ENCODE data around the gene ABTB1.
"Not testable (repeated sequence)": the region's sequence is repeated elsewhere in the genome, so short reads cannot be mapped to it uniquely, and the experiment has no call there.

The ABTB1 gene

GRCh38 chr3:127650236-127650635 is 22.5 kb upstream of the ABTB1 start:
- no peak for DNase-seq (ENCODE audit: low spot score)

DNA sequence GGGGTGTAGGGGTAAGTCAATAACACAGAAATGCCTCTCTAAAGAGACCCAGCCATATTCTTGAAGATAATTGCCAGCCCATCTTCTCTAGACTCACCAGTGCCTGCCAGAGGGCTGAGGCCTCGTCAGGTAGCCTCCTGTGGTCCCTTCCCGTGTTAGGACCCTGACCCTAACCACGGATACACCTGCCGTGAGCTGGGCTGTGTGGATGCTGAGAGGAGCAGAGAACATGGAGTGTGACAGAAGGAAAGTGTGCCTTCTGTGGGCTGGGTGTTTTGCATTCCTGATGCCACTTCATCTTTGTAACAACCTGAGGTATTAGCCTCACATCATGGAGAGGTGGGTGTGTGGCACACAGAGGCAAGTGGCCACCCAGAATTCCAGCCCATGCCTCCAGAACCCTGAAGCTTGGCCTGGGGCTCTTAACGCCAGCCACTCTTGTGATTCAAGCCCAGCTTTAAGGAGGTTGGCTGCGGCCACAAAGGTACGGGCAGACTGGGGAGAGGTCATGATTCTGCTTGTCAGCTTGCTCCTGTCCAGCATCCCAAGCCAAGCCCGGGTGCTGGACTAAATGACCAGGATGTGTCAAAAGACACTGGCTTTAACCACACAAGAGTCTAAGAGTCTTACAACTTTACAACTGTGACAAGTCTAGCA is 21.1 kb upstream of the ABTB1 start:
- DNase-seq (ENCODE audit: low spot score): no peak

GRCh38 chr3:127652246-127652995 is 20.3 kb upstream of the ABTB1 start:
- DNase-seq (ENCODE audit: low spot score): peak; percentile 64

- DNase-seq (ENCODE audit: low spot score): no peak
Observed at GRCh38 chr3:127654374-127654773, 18.4 kb upstream of the ABTB1 start.

DNA sequence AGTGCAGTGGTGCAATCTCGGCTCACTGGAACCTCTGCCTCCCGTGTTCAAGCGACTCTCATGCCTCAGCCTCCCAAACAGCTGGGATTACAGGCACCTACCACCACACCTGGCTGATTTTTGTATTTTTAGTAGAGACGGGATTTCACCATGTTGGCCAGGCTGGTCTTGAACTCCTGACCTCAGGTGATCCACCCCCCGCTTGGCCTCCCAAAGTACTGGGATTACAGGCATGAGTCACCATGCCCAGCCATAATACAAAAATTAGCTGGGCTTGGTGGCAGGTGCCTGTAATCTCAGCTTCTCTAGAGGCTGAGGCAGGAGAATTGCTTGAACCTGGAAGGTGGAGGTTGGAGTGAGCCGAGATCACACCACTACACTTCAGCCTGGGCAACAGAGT is 17.8 kb upstream of the ABTB1 start:
- DNase-seq (ENCODE audit: low spot score): not testable (repeated sequence)

GRCh38 chr3:127655641-127656040 is 17.1 kb upstream of the ABTB1 start:
- DNase-seq (ENCODE audit: low spot score): peak; percentile 14

DNA sequence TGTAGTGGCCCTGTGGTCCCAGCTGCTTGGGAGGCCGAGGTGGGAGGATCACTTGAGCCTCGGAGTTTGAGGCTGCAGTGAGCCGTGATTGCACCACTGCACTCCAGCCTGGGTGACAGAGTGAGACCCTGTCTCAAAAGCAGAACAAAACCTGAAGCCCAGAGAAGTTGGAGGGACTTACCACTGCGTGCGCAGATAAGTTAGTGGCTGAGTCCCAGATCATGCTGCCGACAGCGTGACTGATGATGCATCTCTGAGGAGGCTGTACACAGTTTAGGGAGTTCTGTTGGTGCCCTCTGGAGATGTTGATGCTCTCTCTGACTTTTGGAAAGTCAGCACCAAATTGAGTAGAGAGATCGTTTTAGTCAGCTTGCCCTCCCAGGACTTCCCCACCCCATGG is 15.8 kb upstream of the ABTB1 start:
- DNase-seq (ENCODE audit: low spot score): no peak

DNA sequence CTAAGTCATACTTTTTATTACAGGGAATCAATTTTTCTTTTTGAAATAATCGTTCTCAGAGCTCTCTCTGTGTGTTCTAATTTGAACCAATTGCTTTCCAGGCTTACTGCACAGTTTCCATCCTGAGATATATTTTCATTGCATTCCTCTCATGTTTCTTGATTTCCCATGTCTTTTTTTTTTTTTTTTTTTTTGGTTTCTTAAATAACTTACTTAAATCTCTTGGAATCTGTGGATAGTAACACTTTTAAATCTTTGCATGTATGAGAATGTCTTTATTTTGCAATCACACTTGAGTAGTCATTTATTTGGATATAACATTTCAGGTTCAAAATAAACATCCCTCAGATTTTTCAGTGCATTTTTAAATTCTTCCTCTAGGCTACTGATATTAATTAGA is 14.5 kb upstream of the ABTB1 start:
- DNase-seq (ENCODE audit: low spot score): no peak

- no peak for DNase-seq (ENCODE audit: low spot score)
Observed at GRCh38 chr3:127660621-127661251, 12.0 kb upstream of the ABTB1 start.

DNA sequence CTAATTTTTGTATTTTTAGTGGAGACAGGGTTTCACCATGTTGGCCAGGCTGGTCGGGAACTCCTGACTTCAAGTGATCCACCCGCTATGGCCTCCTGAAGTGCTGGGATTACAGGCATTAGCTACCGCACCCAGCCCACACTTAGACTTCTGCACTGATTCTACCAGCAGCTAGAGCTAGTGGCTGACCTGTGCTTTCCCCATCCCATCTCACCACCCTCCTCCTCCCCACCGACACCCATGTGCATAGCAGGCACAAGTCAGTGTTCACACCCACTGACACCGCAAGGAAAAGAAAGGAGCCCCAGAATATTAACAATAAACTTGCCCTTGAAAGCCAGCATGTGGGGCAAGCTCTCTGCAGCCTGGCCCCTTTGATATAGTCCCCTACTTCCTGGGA is 11.2 kb upstream of the ABTB1 start:
- no peak for DNase-seq (ENCODE audit: low spot score)

GRCh38 chr3:127662001-127662469 is 10.7 kb upstream of the ABTB1 start:
- DNase-seq (ENCODE audit: low spot score): no peak

- DNase-seq (ENCODE audit: low spot score): no peak
Observed at GRCh38 chr3:127663151-127663550, 9.6 kb upstream of the ABTB1 start.

- DNase-seq (ENCODE audit: low spot score): no peak
Observed at GRCh38 chr3:127665165-127665564, 7.6 kb upstream of the ABTB1 start.

GRCh38 chr3:127665586-127665985 is 7.2 kb upstream of the ABTB1 start:
- DNase-seq (ENCODE audit: low spot score): no peak

- DNase-seq (ENCODE audit: low spot score): no peak
Observed at GRCh38 chr3:127666676-127667075, 6.1 kb upstream of the ABTB1 start.

DNA sequence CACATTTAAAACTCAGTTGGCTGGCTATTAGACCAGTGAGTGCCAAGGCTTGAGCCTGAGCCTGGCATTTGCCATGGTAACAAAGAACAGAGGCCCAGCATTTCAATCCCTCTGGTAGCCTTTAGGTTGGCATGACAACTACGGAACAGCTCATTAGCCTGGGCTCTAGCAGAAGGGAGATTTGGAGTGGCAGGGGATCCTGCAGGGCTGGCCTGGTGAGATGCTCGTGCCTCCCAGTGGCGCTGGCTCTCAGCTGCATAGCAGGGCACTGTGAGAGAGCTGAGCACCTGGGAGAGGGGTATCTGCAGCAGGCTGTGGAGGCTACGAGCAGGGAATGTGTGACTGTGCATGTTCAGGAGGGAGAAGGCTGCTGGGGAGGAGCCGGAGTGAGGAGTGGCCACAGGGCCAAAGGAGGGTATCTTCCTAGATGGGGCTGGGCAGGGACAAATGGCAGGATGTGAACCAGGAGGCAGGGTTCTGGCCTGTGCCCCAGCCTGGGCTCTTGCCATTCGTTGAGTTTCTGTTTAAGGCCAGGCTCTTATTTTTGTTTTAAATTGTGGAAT is 5.6 kb upstream of the ABTB1 start:
- DNase-seq (ENCODE audit: low spot score): no peak

DNA sequence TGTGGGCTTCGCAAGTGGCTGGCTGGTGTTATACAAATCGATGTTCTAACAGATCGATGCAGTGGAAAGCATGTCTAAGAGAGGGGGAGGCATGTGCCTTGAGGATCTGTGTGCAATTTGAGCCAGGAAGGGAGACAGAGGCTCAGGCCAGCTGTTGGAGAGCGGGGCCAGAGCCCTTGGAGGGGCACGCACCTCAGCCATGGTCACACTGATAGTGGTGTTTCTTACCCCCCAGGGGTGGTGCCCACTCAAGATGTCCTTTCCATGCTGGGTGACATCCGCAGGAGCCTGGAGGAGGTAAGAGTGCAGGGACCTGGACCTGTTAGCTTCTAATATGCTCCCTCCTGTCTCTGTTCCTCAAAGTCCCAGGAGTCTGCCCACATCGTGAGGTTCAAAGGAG is 3.8 kb upstream of the ABTB1 start:
- no peak for DNase-seq (ENCODE audit: low spot score)

- DNase-seq (ENCODE audit: low spot score): no peak
Observed at GRCh38 chr3:127669541-127670228, 3.1 kb upstream of the ABTB1 start.

DNA sequence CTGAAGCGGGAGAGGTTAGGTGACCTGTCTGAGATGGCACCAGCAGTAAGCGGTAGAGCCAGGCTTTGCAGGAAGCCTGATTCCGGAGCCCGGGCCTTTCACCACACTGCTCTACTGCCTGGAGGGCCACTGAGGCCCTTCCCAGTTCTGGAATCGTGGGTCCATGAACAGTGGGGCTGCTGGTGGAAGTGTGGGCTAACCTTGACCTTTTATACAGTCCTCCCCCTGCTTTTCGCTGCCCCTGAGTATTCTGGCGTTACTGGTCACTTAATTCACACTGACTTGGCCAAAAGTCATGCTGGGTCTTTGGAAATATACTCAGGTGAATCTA is 2.6 kb upstream of the ABTB1 start:
- no peak for DNase-seq (ENCODE audit: low spot score)

- DNase-seq (ENCODE audit: low spot score): no peak
Observed at GRCh38 chr3:127670761-127671522, 1.8 kb upstream of the ABTB1 start.

- no peak for DNase-seq (ENCODE audit: low spot score)
Observed at GRCh38 chr3:127671523-127672428, 976 bp upstream of the ABTB1 start.
